ENCODE results near the gene NSUN5.

DNA sequence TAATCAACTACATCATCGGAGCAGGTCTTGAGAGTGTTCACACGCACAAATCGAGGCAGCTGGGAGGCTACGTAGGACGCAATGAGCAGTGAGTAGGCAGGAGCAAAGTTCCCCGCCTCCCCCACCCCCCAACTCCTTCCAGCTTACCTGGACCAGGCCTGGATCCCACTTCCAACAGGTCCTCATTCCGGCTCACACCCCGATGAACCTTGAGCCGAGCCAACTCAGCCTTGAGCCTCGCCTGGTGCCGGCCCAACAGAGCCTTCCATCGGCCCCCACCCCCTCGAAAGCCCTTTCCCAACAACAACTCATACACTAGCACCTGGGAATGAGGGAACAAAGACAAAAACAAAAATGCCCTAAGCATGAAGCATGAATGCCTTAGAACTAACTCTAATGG lies 1.2 kb downstream of the NSUN5 start:
- no peak for TF ChIP-seq JUNB (IDR thresholded peaks at IDR 0.05; ENCODE audit: unreplicated experiment)
- TF ChIP-seq EZH2phosphoT487 (IDR thresholded peaks at IDR 0.05; ENCODE audit: unreplicated experiment) = no peak
- TF ChIP-seq, protein P1, sequence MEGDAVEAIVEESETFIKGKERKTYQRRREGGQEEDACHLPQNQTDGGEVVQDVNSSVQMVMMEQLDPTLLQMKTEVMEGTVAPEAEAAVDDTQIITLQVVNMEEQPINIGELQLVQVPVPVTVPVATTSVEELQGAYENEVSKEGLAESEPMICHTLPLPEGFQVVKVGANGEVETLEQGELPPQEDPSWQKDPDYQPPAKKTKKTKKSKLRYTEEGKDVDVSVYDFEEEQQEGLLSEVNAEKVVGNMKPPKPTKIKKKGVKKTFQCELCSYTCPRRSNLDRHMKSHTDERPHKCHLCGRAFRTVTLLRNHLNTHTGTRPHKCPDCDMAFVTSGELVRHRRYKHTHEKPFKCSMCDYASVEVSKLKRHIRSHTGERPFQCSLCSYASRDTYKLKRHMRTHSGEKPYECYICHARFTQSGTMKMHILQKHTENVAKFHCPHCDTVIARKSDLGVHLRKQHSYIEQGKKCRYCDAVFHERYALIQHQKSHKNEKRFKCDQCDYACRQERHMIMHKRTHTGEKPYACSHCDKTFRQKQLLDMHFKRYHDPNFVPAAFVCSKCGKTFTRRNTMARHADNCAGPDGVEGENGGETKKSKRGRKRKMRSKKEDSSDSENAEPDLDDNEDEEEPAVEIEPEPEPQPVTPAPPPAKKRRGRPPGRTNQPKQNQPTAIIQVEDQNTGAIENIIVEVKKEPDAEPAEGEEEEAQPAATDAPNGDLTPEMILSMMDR (conservative IDR thresholded peaks at IDR 0.05; ENCODE audit: low read depth in 2 of 2) = no peak

All from GM23338 (cell line).